HG02678 (cell line): ENCODE measurements around the gene CHD9.

Experiments used
- ATAC-seq: cut with Tn5 transposase; IDR thresholded peaks from one replicate; pipeline ENCODE4 v1.9.1; 2021; ENCODE audit warnings: mild to moderate bottlenecking, moderate library complexity; ENCODE audit not compliant: unreplicated experiment

CHD9 gene

DNA sequence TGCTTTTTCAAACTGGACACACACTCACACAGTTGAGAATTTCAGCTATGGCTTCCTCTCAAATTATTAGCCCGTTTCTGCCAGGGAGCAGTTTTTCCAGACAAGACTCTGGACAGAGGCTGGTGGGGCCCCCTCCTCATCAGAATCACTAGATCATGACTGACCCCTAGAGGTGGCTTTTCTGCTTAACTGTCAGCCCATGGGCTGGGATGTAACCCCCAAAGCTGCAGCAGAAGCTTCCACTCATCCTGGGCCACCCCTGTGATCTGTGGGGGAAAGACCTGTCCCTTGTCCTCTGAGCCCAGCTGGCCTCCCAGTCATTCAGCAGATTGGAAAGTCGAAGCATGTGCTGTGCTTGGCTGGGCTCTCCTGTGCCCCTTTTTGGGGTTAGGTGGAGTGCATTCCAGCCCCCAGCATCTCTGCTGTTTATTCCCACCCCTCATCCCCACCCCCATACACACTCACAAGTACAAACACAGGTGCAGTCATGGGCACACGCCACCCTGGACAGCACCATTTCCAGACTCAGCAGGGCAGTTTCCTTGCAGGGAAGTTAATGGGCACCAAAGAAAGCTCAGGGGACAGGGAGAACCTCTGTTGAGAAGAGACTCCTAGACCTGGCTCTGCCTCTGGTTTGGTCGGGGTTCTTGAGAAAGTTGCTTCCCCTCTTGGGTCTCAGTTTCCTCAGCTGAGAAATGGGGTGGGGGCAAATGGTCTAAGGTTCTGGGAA is 301.9 kb downstream of the CHD9 start:
- ATAC-seq, result no peak

DNA sequence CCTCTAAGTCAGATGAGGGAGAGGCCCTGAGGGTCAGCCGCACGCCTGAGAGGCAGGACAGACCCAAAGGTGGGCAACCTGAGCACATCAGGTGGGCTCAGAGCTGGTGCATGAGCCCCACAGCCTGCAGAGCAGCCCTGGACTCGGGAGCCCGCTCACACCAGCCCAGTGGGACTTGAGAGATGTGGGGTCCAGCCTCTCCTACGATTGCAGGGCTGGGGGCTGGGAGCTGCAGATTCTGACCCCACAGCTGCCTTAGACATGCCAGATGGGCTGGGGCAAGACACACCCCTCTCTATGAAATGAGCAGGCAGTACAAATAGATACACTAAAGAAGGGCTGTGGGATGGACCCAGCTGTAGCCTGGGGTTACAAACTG is 302.4 kb downstream of the CHD9 start:
- no peak for ATAC-seq

DNA sequence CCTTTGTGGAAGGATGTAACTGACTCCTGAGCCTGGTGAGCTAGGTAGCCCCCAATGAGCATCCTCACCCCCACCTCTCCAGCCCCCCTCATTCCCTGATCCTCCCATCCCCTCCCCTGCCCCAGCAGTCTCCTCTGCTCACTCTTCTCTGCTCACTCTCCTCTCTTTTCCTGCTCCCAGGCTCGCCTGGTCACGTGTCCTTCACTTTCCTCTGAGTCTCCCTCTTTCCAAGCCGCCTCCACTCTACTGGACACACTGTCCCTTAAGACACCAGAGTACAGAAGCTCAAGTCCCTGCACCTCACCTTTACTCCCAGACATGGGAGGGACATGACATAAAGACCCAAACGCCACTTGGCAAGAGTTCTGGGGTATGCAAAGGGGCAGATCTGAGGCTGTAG is 303.2 kb downstream of the CHD9 start:
- no peak for ATAC-seq

DNA sequence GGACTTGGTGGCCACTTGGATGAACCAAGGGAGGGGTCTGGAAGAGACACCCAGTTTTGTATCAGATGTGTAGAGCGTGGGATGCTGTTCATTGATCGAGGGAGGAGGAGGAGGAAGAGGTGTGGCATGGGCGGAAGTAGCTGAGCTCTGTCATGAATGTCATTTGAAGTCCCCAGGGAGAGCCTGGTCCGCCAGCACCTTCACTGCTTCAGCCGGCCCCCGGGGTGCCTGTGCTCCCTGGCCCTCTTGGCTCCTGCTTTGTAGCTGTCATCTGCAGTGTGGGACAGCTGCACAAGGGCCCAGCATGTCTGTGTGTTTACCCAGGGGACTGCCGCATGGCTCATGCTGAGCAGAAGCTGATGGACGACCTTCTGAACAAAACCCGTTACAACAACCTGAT is 304.1 kb downstream of the CHD9 start:
- no peak for ATAC-seq

DNA sequence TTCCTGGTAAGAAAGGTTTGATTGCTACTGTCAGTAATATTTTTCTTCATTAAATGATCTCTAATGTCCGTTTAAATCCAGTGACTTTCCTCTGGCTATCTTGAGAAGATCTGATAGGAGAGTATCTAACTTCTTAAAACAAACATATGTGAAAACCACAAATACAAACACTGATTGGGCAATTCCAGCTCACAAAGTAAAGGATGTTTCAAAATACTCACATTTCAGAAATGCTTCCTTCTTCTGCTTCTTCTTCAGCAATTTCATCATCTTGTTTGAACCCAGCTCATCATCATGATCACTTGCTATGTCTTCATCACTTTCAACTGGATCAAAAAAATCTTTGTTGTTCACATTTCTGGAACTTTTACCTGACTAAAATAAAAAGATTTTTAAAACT is 315.1 kb downstream of the CHD9 start:
- ATAC-seq, result no peak

DNA sequence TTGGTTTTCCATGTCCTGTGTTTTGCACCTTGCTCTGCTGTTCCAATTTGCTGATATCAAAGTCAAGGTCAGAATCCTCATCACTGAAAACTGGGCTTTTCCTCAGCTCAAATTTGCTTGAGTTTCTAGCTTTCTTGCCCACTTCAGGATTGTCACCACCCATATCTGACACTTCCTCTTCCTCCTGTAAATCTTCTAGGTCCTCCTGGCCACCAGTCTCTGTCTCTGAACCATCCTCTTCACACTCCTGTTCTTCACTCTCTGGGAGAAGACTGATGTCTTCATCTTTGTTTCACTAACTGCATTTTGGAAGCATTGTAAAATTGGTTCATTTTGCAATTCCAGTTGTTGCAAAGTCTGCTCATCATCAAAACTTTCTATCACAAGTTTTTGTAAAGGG is 316.0 kb downstream of the CHD9 start:
- ATAC-seq, result no peak

DNA sequence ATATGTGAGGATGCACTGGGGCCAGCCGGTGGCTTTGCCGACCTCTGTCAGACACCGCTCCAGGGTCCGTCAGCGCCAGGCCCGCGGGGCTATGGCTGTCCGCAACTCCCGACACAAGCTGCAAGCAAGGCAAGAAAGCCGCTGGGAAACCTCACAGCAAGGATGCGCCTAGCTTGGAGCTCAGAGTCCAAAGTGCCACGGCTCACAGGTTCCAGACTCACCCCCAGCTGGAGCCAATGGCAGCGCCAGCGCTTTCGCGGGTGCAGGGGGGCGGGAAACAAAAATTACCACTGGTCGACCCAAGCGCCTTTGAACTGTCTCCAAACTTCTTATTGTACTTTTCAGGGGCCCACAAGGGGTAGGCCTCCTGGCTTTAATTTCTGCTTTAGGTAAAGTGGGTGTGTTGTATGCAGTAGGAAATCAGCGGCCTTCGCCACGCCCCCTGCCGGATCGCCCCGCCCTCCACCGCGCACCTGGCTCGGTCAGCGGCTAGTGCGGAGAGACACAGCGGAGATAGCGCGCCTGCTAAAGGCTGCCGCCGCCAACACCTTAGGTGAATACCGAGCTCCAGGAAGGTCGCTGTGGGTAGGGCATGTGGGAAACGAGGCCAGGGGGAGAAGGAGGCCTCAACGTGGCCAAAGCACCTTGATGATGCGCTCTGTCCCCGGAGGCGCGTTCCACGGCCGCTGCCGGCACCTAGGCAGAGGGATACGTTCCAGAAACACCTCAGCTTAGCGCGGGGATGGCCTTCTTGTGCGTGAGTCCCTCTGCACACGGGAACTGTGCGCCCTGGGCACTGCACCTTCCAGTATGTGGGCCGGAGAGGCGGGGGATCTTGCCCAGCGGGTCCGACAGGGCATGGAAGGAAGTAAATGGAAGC is 318.4 kb downstream of the CHD9 start:
- ATAC-seq, result no peak

DNA sequence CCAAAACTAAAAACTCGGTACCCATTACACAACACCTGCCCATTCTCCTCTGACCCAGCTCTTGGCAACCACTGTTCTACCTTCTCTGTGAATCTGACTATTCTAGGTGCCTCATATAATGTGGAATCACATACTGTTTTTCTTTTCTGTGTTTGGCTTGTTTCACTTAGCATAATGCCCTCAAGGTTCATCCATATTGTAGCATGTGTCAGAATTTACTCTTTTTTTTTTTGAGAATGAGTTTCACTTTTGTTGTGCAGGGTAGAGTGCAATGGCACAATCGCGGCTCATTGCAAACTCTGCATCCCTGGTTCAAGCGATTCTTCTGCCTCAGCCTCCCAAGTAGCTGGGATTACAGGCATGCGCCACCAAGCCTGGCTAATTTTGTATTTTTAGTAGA is 320.0 kb downstream of the CHD9 start:
- ATAC-seq, result no peak

DNA sequence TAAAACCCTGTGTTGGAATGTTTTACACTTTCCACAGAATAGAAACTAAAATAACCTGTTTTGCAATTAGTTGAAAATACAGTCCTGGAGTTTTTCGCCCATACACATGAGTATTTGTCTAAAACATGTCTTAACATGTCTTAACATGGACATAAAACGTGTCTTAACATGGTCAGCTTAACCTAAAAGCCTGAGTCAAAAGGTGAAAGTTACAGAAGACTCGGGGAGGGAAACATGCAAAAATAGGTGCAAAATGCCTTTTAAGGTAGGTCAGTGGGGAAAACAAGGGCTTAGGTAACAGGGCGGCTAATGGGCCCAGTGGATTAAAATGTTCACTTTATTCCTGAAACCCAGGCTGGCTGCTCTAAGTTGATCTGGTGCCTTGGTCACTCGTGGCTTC is 323.3 kb downstream of the CHD9 start:
- no peak for ATAC-seq
